GM12872 (cell line): Measurements from ENCODE around the gene MITF.

Experiments used
- TF ChIP-seq, protein P1 (sequence below): IDR thresholded peaks from 3 replicates; pipeline ENCODE4 v1.5.1; 2011; ENCODE audit warnings: low read depth, mild to moderate bottlenecking, low read length, moderate library complexity; ENCODE audit not compliant: insufficient read depth

The MITF gene

DNA sequence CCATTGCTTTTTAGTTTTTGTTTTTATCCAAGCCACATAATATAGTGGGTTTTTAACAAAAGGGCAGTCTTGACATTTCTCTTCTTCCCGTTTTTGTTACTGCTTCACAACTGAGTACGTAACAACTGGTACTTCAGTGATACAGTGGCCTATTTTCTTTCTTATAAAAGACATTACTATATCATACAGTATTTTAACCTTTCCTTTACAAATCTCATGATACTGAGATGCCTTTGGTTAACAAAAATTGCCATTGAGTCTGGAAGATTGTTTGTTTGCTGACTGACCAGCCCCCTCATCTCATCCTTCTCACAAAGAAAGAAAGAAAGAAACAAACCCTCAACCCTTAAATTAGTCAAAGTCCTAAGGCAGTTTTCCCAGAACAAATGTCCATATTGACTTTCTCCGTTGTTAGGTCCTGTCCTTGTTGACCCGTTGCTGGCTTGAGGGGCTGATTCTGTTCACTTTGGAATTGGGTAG is 183.3 kb downstream of the MITF start:
- TF ChIP-seq, protein P1, sequence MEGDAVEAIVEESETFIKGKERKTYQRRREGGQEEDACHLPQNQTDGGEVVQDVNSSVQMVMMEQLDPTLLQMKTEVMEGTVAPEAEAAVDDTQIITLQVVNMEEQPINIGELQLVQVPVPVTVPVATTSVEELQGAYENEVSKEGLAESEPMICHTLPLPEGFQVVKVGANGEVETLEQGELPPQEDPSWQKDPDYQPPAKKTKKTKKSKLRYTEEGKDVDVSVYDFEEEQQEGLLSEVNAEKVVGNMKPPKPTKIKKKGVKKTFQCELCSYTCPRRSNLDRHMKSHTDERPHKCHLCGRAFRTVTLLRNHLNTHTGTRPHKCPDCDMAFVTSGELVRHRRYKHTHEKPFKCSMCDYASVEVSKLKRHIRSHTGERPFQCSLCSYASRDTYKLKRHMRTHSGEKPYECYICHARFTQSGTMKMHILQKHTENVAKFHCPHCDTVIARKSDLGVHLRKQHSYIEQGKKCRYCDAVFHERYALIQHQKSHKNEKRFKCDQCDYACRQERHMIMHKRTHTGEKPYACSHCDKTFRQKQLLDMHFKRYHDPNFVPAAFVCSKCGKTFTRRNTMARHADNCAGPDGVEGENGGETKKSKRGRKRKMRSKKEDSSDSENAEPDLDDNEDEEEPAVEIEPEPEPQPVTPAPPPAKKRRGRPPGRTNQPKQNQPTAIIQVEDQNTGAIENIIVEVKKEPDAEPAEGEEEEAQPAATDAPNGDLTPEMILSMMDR: no peak

DNA sequence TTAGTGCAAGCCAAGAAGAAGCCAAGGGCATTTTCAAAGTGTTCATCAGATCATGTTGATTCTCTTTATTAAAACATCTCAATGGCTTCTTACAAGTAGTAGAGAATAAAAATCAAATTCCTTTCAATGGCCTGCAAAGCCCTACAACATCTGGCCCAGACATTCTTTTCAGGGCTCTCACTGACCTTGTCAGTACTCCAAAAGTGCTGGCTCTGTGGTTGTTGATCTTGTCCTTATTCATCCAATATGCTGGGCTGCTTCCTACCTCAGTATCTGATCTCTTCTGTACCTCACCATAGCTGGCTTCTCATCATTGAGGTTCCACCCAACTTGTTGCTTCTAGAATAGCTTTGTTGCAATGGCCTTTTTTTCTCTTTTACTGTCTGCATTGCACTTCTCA is 186.2 kb downstream of the MITF start:
- TF ChIP-seq, protein P1: no peak

DNA sequence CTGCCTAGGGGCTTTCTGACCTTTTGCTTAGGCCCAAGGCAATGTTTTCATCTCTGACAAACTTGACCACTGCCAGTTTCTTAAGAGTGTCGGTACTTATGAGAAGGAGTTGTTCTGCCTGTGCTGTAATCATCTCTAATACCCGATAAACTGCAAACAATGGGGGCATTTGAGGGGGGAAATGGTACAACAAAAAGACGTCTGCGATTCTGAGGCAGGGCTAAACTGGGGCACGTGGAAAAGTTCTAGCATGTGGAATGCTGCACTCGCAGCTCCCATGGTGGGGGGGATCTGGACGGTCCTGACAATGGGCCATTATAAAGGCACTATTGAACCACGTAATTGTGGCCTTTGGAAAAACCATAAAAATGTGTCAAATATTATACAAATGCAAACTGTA is 187.1 kb downstream of the MITF start:
- TF ChIP-seq, protein P1: no peak

DNA sequence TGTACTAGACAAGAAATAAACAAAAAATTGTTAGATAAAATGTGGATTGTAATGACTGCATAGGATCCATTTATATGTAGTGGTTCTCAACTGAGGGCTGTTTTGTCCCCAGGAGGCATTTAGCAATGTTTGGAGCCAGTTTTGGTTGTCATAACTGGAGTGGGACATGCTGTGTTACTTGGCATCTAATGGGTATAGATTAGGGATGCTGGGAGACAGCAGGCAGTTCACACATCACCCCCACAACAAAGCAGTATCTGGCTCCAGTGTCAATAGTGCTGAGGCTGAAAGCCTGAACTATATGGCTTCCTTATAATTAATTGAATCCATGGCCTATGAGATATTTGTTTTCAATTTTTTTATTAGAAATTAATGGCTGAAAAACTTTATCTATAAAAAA is 188.3 kb downstream of the MITF start:
- TF ChIP-seq, protein P1: no peak

DNA sequence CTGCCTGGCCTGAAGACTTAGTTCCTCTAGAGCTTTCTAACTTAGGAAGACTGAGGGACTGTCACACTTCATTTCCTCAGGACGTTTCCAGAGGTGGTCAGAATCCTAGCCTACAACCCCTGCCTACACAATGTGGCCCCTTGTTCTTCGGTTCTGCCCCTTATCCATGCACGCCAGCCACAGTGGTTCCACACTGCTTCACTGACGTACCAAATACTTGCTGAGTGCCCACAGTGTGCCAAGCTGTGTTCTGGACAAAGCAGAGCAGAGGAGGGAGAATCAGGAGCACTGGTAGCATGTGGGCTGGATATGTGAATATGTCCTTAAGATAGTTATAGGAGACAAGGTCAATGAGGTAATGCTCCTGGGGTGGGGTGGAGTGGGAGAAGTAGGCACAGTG is 189.8 kb downstream of the MITF start:
- TF ChIP-seq, protein P1: no peak

DNA sequence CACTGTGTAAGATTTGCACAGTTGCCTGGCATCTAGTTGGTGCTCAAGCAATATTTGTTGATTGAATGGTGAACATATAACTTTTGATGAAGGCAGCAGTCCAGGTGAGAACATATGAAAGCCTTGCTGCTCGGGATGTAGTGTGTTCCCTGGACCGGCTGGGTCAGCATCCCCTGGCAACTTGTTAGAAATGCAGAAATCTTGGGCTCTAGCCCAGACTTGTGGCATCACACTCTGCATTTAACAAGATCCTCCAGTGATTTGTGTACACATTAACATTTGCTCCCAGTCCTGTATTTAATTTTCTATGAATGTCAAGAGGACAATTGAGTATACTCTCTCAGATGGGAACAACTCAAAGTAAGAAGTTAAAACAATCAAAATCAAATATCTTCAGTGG is 191.3 kb downstream of the MITF start:
- TF ChIP-seq, protein P1: no peak

DNA sequence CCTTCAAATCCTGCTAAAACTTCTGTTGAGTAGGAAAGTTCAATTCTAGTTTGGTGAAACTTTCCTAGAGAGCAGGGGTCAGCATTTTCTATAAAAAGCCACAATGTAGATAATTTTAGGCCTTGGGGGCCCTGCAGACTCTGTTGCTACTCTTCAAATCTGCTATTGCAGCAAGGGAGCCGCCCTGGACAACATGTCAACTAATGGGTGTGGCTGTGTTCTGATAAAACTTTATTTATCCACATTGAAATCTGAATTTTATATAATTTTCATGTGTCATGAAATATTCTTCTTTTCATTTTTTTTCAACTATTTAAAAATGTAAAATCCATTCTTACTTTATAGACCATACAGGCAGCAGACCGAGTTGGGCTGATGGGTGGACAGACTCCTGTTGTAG is 192.8 kb downstream of the MITF start:
- TF ChIP-seq, protein P1: no peak

DNA sequence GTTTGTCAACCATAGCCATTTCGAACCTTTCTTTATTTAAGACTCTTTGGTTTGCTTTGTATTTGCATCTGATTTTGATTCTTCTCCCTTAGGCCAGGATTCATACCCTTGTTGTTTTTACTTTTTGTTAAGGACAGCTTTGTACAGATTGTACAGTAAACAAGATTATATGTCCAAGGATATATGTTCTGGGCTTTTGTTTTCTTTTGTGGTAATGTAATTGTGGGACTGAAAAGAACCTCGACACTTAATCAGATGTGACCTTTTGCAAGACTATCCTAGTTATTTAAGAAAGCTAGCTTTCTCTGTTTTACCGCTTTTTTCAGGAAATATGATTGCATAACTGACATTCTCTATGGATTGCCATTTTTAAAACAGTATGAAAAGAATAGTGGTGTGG is 193.2 kb downstream of the MITF start:
- TF ChIP-seq, protein P1: no peak
